Body of pancreas (tissue), 4 donors: ENCODE data around the gene DNTT.

Experiments
- POLR2A ChIP-seq, 3 donors: fragments of 450-650 bp; IDR thresholded peaks; one replicate each; pipeline ENCODE4 v1.6.1; 2016; ENCODE audit warnings: antibody characterized with exemption in 3 of 3, mild to moderate bottlenecking in 2 of 3
- TF ChIP-seq, protein P1 (sequence below), 7 experiments: fragments of 450-650 bp in 4 of 7; fragments of 200-600 bp in 3 of 7; sonication (generic) in 3 of 7; IDR thresholded peaks; one replicate each; pipeline ENCODE4 v1.5.1; 2016 to 2019; ENCODE audit warnings: antibody characterized with exemption in 7 of 7

DNA sequence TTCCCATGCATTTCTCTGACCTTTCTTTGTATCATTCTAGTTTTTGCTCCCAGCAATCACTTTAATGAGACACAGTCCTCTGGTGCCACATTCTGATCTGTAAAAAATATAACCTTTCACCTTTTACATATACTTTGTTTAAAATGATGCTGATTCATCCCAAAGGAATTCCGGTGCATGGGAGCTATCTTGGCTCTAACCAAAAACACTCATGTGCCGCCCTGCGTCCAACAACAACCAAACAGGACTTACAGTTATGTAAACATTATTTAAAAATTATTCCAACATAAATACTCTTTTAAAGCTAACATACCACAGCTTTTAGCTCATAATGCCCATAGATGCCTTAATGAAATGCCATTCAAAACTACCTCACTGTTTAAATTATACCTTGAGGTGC lies 62.3 kb downstream of the DNTT start:
- TF ChIP-seq, protein P1, sequence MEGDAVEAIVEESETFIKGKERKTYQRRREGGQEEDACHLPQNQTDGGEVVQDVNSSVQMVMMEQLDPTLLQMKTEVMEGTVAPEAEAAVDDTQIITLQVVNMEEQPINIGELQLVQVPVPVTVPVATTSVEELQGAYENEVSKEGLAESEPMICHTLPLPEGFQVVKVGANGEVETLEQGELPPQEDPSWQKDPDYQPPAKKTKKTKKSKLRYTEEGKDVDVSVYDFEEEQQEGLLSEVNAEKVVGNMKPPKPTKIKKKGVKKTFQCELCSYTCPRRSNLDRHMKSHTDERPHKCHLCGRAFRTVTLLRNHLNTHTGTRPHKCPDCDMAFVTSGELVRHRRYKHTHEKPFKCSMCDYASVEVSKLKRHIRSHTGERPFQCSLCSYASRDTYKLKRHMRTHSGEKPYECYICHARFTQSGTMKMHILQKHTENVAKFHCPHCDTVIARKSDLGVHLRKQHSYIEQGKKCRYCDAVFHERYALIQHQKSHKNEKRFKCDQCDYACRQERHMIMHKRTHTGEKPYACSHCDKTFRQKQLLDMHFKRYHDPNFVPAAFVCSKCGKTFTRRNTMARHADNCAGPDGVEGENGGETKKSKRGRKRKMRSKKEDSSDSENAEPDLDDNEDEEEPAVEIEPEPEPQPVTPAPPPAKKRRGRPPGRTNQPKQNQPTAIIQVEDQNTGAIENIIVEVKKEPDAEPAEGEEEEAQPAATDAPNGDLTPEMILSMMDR (IDR thresholded peaks at IDR 0.05): no peak
- TF ChIP-seq POLR2A (IDR thresholded peaks at IDR 0.05): no peak
